ENCODE results near the gene KRTAP2-4.

GRCh38 chr17:41015454-41015853, 50.2 kb downstream of the KRTAP2-4 start:
- TF ChIP-seq CTCF (IDR thresholded peaks at IDR 0.05) (no peak), POLR2A (IDR thresholded peaks at IDR 0.05) (no peak)

Measured in vagina (tissue), 2 donors.